ENCODE results near the gene CD40LG.

GRCh38 chrX:136608295-136608933 lies 39.5 kb upstream of the CD40LG start:
- TF ChIP-seq TAF1 (conservative IDR thresholded peaks at IDR 0.05) = no peak
- peak; percentile 23 for TF ChIP-seq CTCF (IDR thresholded peaks at IDR 0.05; ENCODE audit: low read depth, low read length, missing input control)
